GM12865 (cell line): Measurements from ENCODE around the gene CADM2.

Source experiments
- DNase-seq: peaks from one replicate; pipeline ENCODE4 v3.0.0; 2010; ENCODE audit warnings: low read depth
- H3K4me3 ChIP-seq: 2 replicates; pipeline ENCODE4 v1.5.1; 2011; ENCODE audit warnings: mild to moderate bottlenecking, low read depth, low read length, control low read depth
- TF ChIP-seq, protein P1 (sequence below): IDR thresholded peaks from 2 replicates; pipeline ENCODE4 v1.5.1; 2011; ENCODE audit warnings: low read length, control low read depth, low read depth, inconsistent platforms; ENCODE audit not compliant: insufficient read depth; ENCODE audit errors: missing control alignments

The CADM2 gene

DNA sequence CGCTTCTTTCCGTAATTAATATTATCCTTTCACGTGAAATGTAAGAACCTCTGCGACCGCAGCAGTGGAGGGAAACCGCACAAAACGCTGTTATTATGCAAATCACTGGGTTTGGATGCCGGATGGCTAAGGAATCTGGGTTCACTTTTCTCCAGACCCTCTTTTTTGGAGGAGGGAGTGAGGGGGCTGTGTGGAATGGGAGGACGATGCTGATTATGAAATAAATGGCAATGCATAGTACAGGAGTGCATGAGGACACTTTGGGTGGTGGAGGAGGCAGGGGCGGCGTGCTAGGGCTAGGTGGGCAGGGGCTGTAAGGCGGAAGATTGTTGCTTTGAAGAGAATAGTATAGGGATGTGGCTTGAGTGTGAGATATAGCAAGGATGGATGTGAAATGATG, 1.8 kb downstream of the CADM2 start:
- TF ChIP-seq, protein P1, sequence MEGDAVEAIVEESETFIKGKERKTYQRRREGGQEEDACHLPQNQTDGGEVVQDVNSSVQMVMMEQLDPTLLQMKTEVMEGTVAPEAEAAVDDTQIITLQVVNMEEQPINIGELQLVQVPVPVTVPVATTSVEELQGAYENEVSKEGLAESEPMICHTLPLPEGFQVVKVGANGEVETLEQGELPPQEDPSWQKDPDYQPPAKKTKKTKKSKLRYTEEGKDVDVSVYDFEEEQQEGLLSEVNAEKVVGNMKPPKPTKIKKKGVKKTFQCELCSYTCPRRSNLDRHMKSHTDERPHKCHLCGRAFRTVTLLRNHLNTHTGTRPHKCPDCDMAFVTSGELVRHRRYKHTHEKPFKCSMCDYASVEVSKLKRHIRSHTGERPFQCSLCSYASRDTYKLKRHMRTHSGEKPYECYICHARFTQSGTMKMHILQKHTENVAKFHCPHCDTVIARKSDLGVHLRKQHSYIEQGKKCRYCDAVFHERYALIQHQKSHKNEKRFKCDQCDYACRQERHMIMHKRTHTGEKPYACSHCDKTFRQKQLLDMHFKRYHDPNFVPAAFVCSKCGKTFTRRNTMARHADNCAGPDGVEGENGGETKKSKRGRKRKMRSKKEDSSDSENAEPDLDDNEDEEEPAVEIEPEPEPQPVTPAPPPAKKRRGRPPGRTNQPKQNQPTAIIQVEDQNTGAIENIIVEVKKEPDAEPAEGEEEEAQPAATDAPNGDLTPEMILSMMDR: no peak
- H3K4me3 ChIP-seq: no peak overlapping the region
- DNase-seq: no peak

GRCh38 chr3:84961011-84961410, 2.2 kb downstream of the CADM2 start:
- no peak for DNase-seq
- H3K4me3 ChIP-seq: no peak overlapping the region
- TF ChIP-seq, protein P1: no peak

DNA sequence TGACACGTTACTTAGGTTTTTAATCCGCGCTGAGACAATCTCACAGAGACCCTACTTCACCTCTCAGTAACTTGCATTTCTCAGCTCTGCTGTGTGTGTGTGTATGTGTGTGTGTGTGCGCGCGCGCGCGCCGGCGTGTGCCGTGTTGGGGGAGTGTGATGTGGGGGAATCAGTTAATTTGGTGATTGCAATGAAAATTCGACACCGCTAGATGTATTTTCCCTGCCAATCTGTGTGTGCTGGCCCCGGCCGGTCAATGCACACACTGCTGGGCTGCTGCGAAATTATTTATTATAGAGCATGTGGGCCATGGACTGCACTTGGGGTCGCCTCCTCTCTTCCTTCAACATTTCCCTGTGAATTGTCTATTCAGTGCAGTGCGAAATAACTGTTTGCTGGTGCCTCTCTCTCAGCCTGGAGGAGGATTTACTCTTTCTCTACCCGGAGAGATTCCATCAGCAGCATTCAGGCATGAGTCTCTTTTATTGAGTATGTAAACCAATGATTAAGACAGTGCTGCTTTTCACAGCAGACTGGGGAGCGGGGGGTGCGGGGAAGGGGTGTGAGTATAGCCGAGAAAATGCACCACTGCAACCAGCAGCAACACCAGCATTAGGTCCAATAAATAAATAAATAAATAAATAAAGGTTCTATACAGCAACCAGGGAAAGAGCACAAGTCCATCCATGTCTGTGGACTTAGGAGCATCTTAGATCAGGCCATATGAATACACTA, 2.9 kb downstream of the CADM2 start:
- TF ChIP-seq, protein P1: no peak
- no peak overlapping the region for H3K4me3 ChIP-seq
- no peak for DNase-seq

- TF ChIP-seq, protein P1: no peak
- no peak for DNase-seq
- no peak overlapping the region for H3K4me3 ChIP-seq
Measured at GRCh38 chr3:84962415-84962814, 3.6 kb downstream of the CADM2 start.

GRCh38 chr3:84963137-84963536, 4.3 kb downstream of the CADM2 start:
- DNase-seq: no peak
- TF ChIP-seq, protein P1: no peak
- no peak overlapping the region for H3K4me3 ChIP-seq

DNA sequence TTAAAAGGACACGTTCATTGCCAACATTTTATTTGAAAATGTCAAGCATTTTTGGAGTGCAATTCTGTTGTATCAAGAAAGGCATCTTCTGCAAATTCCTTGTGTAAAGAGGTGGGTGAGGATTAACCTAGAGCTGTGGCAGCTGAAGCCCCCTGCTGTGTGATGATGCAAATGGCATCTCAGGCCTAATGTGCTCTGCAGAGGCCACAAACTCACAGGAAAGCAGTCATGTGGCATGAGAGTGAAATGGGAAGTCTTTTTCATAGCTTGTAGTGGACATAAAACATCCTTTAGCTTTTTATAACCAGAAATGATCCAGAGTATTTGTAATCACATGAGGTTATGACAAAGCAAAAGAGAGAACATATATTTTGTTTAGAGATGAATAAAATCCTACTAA, 6.4 kb downstream of the CADM2 start:
- TF ChIP-seq, protein P1: no peak
- no peak for DNase-seq
- no peak overlapping the region for H3K4me3 ChIP-seq

DNA sequence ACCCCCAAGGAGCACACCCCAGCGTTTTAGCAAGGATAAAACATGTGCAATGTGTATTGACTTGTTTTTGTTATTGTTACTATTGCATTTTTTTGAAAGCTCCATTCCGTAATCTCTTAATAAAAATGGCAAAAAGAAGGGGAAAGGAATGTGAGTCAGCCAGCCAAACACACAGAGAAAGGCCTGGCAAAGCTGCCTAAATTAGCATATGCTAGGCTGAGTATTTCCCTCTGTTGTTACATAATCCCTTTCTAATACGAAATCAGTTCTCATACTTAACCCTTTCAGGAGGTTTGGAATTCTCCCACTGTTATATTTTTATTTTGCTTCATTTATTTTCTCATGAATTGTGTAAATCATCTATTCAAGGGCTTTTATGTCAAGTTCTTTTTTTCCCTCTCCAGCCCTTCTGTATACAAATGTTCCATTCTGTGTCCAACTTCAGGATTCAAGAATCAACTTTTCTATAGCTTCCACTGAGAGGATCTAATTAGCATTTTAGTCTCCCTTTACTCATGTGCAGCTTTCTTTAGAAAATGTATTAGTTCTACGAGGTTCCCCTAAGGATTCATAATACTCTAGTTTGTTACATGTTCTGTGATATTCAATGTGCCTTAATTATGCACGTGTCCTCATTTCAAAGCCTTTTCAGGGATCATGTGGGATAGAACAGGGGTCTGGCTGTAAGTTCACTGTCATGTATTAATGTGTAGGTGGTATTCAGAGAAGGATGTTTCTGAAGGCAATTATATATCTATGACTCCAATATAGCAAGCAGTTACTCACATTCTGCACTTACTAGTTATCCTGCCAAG, 9.2 kb downstream of the CADM2 start:
- TF ChIP-seq, protein P1: no peak
- no peak for DNase-seq
- H3K4me3 ChIP-seq: no peak overlapping the region
